ENCODE data around the gene WRNIP1. TPM values are rescaled to one million over a fixed set of nuclear protein-coding genes. Genes with fewer than 3 reads are reported as not detected.

The WRNIP1 gene
- total and polyA plus RNA-seq, 2 of the 13 experiments (the other 11 are each of a cell fraction or from before 2014, with no cell fraction given), result 77.7 to 90.3 TPM

GRCh38 chr6:2771079-2771478 lies 5.9 kb downstream of the WRNIP1 start:
- in situ Hi-C loops (cut with HindIII; ENCODE audit: extremely low pct_ligation_motif_present, low pct_unique_long_range_greater_than_20kb) (no loop called here), intact Hi-C loops (cut with micrococcal nuclease; ENCODE audit: unreplicated experiment) (no loop called here)
- Histone ChIP-seq H3K4me1 (ENCODE audit: insufficient read depth, low read length) (peaks cover 53% of the 10 kb centered on the region), H3K27me3 (ENCODE audit: control insufficient read depth in 1 of 2, insufficient read depth in 2 of 2, low read length in 2 of 2) (no peaks in the 10 kb centered on the region; a peak in 1 of 5 replicates), H3K79me2 (ENCODE audit: insufficient read depth, low read length) (peaks cover 100% of the 10 kb centered on the region), H3K9me3 (ENCODE audit: low read length) (no peaks in the 10 kb centered on the region), H4K20me1 (ENCODE audit: insufficient read depth, low read length) (peaks cover 56% of the 10 kb centered on the region), H3K36me3 (replicated peaks in 1 of 2; ENCODE audit: control insufficient read depth in 1 of 2, insufficient read depth in 2 of 2, low read length in 2 of 2) (peaks cover 16 to 61% of the 10 kb centered on the region in 2 experiments), H3K4me2 (ENCODE audit: low read depth, low read length) (0 out of 2 replicates have a peak overlapping the region, but pooled peaks have one; percentile 11), H3K9ac (ENCODE audit: insufficient read depth, low read depth, low read length) (no peak overlapping the region), H3K27ac (ENCODE audit: extremely low read length, insufficient read depth, low read length) (no peak overlapping the region), H3K4me3 (replicated peaks in 1 of 3; ENCODE audit: insufficient read depth in 1 of 3, low read depth in 2 of 3, low read length in 3 of 3) (no peak overlapping the region), H2AFZ (ENCODE audit: low read length) (no peak overlapping the region)
- ChIA-PET CTCF (ENCODE audit: low intra/inter-chr PET ratio, low total read pairs) (no interaction called here), POLR2A (no interaction called here)
- no peak for TF ChIP-seq SRSF4 (IDR thresholded peaks at IDR 0.05; ENCODE audit: low read depth, low read length, poor library complexity, severe bottlenecking)
- no peak for TF ChIP-seq JUN (CRISPR knock-in tag; IDR thresholded peaks at IDR 0.05)
- TF ChIP-seq RCOR2 (CRISPR knock-in tag; IDR thresholded peaks at IDR 0.05), result no peak
- TF ChIP-seq SP140L (CRISPR knock-in tag; IDR thresholded peaks at IDR 0.05; ENCODE audit: borderline replicate concordance), result no peak
- TF ChIP-seq HOXA5 (CRISPR knock-in tag; IDR thresholded peaks at IDR 0.05), result no peak
- no peak for TF ChIP-seq TRAFD1 (CRISPR knock-in tag; IDR thresholded peaks at IDR 0.05; ENCODE audit: borderline replicate concordance)
- no peak for TF ChIP-seq RBM39 (IDR thresholded peaks at IDR 0.05; ENCODE audit: low read depth, low read length, poor library complexity, severe bottlenecking)
- TF ChIP-seq SETDB1 (CRISPR knock-in tag; IDR thresholded peaks at IDR 0.05; ENCODE audit: borderline replicate concordance), result no peak
- DNase-seq (ENCODE audit: low spot score) (no peak), FAIRE-seq (no peak), ATAC-seq (no peak)
- BruUV-seq (replicated peaks), result no TSS peak
- WGBS (ENCODE audit: low lambda C conversion rate), result 90% methylated on average over 4 of the region's 4 CpGs

All from HepG2 (cell line).